Spinal cord (tissue), 10 donors: Measurements from ENCODE around the gene ITPRIP. TPM values are rescaled to one million over a fixed set of nuclear protein-coding genes. Genes with fewer than 3 reads are reported as not detected.

Experiments
- DNase-seq, 6 donors: peaks; one replicate each; pipeline versions ENCODE4 v3.0.0 to v3.0.0-alpha.2; 2013 to 2015; ENCODE audit warnings: low spot score in 6 of 6, low read depth in 4 of 6
- H3K27ac ChIP-seq: one replicate; pipeline ENCODE4 v1.5.1; 2013; ENCODE audit warnings: low read depth, low read length, control low read depth
- H3K27me3 ChIP-seq: one replicate; pipeline ENCODE4 v1.6.1; 2013; ENCODE audit warnings: low read length; ENCODE audit not compliant: control insufficient read depth, insufficient read depth
- H3K36me3 ChIP-seq: one replicate; pipeline ENCODE4 v1.6.1; 2013; ENCODE audit warnings: low read length; ENCODE audit not compliant: control insufficient read depth, insufficient read depth
- H3K4me1 ChIP-seq: one replicate; pipeline ENCODE4 v1.6.1; 2013; ENCODE audit warnings: low read length; ENCODE audit not compliant: control insufficient read depth, insufficient read depth
- H3K4me3 ChIP-seq: one replicate; pipeline ENCODE4 v1.5.1; 2013; ENCODE audit warnings: low read depth, low read length, control low read depth
- H3K9me3 ChIP-seq: one replicate; pipeline ENCODE4 v1.6.1; 2013; ENCODE audit warnings: low read length; ENCODE audit not compliant: control insufficient read depth, insufficient read depth
- WGBS: methylation state at CpG from one replicate; pipeline ENCODE4 v1.1.5; 2013; ENCODE audit warnings: missing lambda C conversion rate; ENCODE audit not compliant: insufficient coverage; 5-methylcytosine and 5-hydroxymethylcytosine counted together
- polyA plus RNA-seq, 2 donors: library from polyadenylated mRNA; unstranded; fragments of 120-200 nt; gene quantifications; one replicate each; pipeline ENCODE4 v1.2.1, GENCODE V29; 2013; ENCODE audit not compliant: insufficient read length in 2 of 2
- total RNA-seq, 2 donors: library from RNA; depleted of rRNA in 1 of 2; stranded (reverse); fragments of 120-200 nt in 1 of 2; fragments of >200 nt in 1 of 2; gene quantifications; one replicate each; pipeline versions ENCODE4 v1.2.3 to v1.2.4, GENCODE V29; 2013 to 2014
- donor health status: healthy.

ITPRIP gene
- total and polyA plus RNA-seq, 4 donors: 3.1 to 5.7 (median 4.9) TPM

DNA sequence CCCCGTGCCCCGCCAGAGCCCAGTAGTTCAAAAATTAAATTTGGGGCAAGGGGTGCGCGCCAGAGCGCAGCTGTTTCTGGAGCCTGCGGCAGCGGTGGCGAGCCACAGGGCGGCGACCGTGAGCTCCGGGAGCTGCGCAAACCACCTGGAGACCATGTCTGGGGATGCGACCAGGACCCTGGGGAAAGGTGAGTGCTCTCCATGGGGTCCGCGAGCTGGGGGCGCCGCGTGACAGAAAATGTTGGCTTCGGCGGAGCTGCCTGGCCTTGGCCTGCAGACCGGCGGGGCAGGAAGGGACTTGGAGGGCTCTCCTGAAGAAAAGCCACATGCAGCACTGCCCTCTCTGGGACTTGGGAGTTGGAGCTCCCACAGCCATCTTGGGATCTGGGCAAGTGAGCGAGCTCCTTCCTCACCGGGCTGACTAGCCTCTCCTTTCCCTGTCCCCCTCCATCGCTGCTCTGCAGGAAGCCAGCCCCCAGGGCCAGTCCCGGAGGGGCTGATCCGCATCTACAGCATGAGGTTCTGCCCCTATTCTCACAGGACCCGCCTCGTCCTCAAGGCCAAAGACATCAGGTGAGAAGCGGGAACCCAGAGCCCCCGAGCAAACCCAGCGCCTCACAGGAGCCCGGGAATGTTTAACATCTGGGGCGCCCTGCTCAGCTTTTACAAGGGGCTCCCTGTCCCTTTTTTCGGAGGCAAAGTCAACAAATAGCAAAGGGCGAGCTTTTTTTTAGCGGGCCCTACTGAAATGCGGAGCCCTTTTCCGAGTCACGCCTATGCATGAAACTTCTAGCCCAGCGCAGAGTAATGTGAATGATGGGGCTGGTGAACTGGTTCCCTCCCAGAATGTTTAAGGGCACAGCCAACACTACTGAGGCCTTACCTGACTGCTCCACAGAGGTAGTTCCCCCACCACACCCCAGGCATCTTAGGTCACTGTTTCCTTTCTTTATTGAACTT is 63.2 kb downstream of the ITPRIP start:
- Histone ChIP-seq H3K27ac (no peak overlapping the region), H3K27me3 (peaks cover 18% of the 10 kb centered on the region), H3K4me1 (peaks cover 11% of the 10 kb centered on the region), H3K9me3 (no peaks in the 10 kb centered on the region), H3K36me3 (no peaks in the 10 kb centered on the region), H3K4me3 (peak overlapping the region; percentile 29)
- WGBS: 18% methylated on average over 42 of the region's 42 CpGs
- peak in 2 of 6 donors; percentile 48 to 58 for DNase-seq

DNA sequence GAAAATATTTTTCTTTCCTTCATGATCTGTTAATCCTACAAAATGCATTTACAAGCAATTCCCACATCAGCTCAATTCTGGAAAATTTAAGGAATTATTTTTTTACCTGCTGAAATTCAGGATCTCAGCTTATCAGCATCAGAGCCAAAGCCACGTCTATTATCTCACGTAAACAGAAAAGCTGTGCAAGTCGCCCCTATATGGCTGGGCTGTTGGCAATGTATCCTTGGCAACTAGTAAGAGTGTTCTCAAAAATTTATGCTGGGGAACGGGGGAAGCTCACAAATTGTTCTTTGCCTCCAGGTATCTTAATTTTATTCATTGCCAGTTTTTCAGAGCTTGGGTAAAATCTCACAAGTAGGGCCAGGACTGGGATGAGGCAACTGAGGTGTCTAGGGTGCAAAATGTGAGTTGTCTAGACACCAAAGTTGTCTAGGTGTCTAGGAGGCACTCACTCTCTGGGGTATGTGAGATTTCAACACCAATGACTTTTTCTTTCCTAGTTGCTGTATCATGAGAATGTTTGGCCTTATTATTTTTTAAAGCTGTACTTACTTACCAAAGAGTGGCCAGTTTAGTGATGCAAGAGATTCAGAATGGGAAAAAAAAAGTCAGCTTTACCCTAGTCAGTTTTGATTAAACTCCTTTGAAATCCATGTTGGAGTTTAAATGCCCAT is 64.2 kb downstream of the ITPRIP start:
- Histone ChIP-seq H3K4me1 (peaks cover 13% of the 10 kb centered on the region), H3K27ac (no peak overlapping the region), H3K27me3 (peaks cover 18% of the 10 kb centered on the region), H3K9me3 (no peaks in the 10 kb centered on the region), H3K4me3 (no peak overlapping the region), H3K36me3 (no peaks in the 10 kb centered on the region)
- 60% methylated on average over 3 of the region's 4 CpGs for WGBS
- no peak for DNase-seq

DNA sequence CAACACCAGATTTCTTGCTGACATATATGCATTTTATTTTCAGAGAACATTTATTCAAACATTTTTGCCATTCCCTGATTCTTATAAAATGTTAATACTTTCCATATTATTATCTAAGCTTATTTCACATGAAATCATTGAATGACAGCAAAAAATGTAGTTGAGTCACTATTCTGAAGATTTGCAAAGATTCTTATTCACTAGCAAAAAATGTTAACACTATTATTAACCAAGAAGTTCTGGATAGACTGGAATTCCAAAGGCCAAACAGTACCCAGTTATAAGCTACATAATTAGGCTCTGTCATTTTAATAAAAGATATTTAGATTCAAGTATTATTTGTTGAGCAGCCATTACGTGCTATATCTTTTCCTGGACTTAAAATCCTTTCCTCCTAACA is 65.0 kb downstream of the ITPRIP start:
- DNase-seq: no peak
- Histone ChIP-seq H3K27ac (no peak overlapping the region), H3K4me3 (no peak overlapping the region), H3K9me3 (no peaks in the 10 kb centered on the region), H3K36me3 (no peaks in the 10 kb centered on the region), H3K27me3 (peaks cover 18% of the 10 kb centered on the region), H3K4me1 (peaks cover 14% of the 10 kb centered on the region)
- WGBS: no CpG with 5 or more reads among the region's 1 CpG

DNA sequence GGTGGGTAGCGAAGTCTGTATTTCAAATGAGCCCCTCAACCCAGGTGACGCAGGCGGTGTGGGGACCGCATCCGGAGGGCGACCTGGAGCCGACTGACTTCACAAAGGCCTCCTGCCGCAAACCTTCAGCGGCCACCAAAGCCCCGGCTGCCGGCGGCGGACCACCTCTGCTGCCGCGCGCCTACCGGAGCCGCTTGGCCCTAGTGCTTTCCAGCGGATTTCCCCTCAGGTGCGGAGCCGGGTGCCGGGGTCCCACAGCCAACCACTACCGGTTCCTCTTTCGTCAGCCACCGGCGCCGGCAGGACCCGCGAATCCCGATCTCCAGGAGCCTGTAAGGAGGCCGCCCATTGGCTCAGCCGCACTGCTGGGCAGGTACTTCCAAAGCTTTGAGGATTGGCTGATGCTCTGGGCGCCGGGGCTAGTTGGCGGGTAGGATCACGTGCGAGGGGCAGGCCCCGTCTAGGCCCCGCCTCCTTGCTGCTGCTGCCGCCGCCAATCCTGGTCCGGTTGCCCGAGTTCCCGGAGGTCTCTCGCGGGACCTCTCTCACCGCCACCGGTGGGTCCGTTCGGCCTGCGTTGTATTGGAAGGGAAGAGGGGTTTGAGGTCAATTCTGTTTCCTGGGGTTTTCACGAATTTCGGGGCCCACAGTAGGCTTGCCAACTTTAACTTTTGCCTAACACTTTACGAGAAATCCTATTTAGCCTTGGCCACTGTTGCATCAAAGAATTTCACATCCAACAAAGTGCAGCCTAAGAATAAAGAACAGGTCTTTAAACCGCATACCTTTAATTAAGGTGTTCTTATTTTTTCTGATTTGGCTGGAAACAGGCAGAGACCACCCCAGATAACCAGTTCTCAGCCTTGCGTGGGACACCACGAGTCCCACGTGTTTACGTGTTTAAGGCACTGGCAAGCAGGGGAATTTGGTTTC is 69.3 kb downstream of the ITPRIP start, which contains the start of gene GSTO2:
TSS of gene GSTO2 (plus strand) at position 472 of the 933 bp plus-strand sequence. CDS start 5,732 bp downstream, outside the sequence.
- Histone ChIP-seq H3K27me3 (peaks cover 3% of the 10 kb centered on the region), H3K4me3 (peak within 1 kb of the TSS; percentile 95), H3K4me1 (peaks cover 12% of the 10 kb centered on the region), H3K9me3 (no peaks in the 10 kb centered on the region), H3K36me3 (peaks cover 10% of the 10 kb centered on the region), H3K27ac (peak within 1 kb of the TSS; percentile 74)
- peak; percentile 85 to 100 (median 96) for DNase-seq
- WGBS: under 1% methylated on average over 41 of the region's 59 CpGs

DNA sequence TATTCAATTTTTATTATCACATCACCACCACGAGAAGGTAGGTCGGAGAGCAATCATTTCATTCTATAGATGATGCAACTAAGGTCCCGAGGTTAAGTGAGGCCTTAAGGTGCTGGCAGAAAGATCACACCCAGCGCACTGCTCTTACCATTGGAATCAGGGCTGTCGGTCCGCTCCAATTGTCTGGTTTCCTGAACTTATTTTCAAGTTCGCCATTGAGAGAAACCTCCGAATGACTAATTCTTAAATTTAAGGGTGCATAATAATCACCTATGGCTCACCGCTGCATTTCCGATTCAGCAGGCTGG is 69.9 kb downstream of the ITPRIP start:
- 5% methylated on average over 7 of the region's 10 CpGs for WGBS
- H3K9me3 ChIP-seq: no peaks in the 10 kb centered on the region
- DNase-seq: no peak
- H3K36me3 ChIP-seq: peaks cover 10% of the 10 kb centered on the region
- peak overlapping the region; percentile 74 for H3K27ac ChIP-seq
- H3K4me1 ChIP-seq: peaks cover 12% of the 10 kb centered on the region
- no peaks in the 10 kb centered on the region for H3K27me3 ChIP-seq
- H3K4me3 ChIP-seq: peak overlapping the region; percentile 95

DNA sequence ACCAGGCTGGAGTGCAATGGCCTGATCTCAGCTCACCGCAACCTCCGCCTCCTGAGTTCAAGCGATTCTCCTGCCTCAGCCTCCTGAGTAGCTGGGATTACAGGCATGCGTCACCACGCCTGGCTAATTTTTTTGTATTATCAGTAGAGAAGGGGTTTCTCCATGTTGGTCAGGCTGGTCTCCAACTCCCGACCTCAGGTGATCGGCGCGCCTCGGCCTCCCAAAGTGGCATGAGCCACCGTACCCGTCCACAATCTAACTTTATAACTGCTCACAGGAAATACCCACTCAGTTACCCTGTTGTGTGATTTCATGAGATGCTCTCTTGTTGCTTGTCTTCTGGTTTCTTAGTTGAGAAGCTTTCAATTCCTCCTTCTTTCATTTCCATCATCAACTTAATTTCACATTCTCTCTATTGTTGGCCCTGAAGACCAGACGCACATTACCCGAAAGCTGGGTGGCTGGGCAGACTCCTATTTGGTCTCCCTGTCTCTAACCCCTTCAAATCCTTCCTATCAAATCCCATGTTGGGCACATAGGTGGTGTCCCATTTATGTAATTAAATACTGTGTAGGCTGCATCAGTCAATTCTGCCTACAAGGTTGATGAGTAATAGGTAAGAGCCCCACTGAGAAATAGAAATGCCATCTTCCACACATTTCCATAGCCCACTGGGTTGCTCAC is 70.4 kb downstream of the ITPRIP start:
- Histone ChIP-seq H3K4me3 (peak overlapping the region; percentile 95), H3K9me3 (no peaks in the 10 kb centered on the region), H3K36me3 (peaks cover 10% of the 10 kb centered on the region), H3K27me3 (no peaks in the 10 kb centered on the region), H3K4me1 (peaks cover 12% of the 10 kb centered on the region), H3K27ac (no peak overlapping the region)
- DNase-seq: no peak
- 100% methylated on average over 3 of the region's 14 CpGs for WGBS

DNA sequence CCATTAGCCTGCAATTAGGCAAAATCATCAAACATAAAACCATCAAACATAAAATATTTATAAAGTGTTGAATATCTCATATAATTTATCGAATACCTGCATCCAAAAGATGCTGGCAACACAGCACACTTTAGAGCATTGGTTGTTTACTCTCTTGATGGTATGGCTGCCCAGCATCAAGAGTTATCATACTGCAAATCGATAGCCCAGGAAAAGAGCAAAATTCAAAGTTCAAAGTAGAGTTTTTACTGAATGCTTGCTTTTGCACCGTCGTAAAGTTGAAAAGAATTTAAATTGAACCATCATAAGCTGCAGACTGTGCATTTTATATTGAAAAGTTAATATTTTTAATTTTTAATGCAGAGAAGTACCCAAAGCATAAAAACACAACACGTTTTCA is 73.5 kb downstream of the ITPRIP start:
- Histone ChIP-seq H3K9me3 (no peaks in the 10 kb centered on the region), H3K4me1 (peaks cover 12% of the 10 kb centered on the region), H3K27me3 (no peaks in the 10 kb centered on the region), H3K4me3 (no peak overlapping the region), H3K27ac (no peak overlapping the region), H3K36me3 (peaks cover 10% of the 10 kb centered on the region)
- no peak for DNase-seq
- WGBS: 100% methylated on average over 1 of the region's 5 CpGs

DNA sequence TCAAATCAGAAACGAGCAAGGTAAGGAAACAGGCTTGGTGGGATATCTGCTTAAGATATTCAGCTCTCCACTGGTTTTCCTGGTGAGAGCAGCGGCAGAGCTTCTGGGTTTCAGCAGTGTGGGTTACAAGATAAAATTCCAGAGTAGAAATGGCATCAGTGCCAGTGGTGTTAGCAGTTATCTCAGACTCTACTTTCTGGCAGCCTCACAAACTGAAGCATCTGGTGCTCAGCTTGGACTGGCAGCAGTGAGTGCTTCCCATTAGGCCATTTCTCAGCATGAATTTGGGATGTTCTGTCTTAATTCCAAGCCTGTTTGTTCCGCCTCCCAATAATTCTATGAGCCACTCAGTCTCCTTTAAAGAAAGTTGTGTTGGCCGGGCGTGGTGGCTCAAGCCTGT is 76.2 kb downstream of the ITPRIP start:
- Histone ChIP-seq H3K9me3 (no peaks in the 10 kb centered on the region), H3K4me3 (no peak overlapping the region), H3K36me3 (peaks cover 10% of the 10 kb centered on the region), H3K4me1 (no peaks in the 10 kb centered on the region), H3K27ac (no peak overlapping the region), H3K27me3 (no peaks in the 10 kb centered on the region)
- DNase-seq: peak in 1 of 6 donors; percentile 82
- 86% methylated on average over 2 of the region's 5 CpGs for WGBS

DNA sequence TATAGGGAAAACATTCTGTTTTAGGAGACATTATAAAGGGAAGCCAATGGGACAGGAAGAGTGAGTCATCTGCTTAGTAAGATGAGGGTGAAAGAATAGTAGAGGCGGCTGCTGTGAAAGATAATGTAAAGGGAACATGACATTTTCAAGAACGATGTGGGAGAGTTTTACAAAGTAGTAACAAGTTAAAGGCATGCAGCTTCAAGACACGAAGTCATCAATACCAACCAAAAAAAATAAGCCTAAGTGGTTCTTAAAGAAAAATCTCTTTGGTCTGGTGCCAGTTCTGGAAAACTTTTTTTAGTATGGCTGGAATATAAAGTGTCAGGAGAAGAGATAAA is 77.5 kb downstream of the ITPRIP start:
- no peak for DNase-seq
- H3K4me1 ChIP-seq: no peaks in the 10 kb centered on the region
- no peak overlapping the region for H3K27ac ChIP-seq
- no peaks in the 10 kb centered on the region for H3K9me3 ChIP-seq
- H3K4me3 ChIP-seq: no peak overlapping the region
- WGBS: 100% methylated on average over 1 of the region's 3 CpGs
- H3K27me3 ChIP-seq: no peaks in the 10 kb centered on the region
- peaks cover 5% of the 10 kb centered on the region for H3K36me3 ChIP-seq
